Epithelial cell of proximal tubule (primary cell): ENCODE results near the gene METTL16. TPM values are rescaled to one million over a fixed set of nuclear protein-coding genes. Genes with fewer than 3 reads are reported as not detected.
"Not testable (repeated sequence)": the region's sequence is repeated elsewhere in the genome, so short reads cannot be mapped to it uniquely, and the experiment has no call there.

ENCODE experiments used
- DNase-seq: peaks from one replicate; pipeline ENCODE4 v3.0.0-alpha.2; 2011; ENCODE audit warnings: low read depth
- H3K4me3 ChIP-seq: 2 replicates; pipeline ENCODE4 v1.5.1; 2011; ENCODE audit warnings: low read depth, mild to moderate bottlenecking, low read length
- total RNA-seq: library from RNA; depleted of rRNA; stranded (reverse); fragments of >200 nt; gene quantifications from 2 replicates; pipeline ENCODE4 v1.2.3, GENCODE V29; 2015
- TF ChIP-seq, protein P1 (sequence below): conservative IDR thresholded peaks from 2 replicates; pipeline ENCODE4 v1.5.1; 2012; ENCODE audit warnings: low read depth, mild to moderate bottlenecking, low read length

The METTL16 gene
- total RNA-seq, 1 donor from 2014 or later, result 18.0 TPM

DNA sequence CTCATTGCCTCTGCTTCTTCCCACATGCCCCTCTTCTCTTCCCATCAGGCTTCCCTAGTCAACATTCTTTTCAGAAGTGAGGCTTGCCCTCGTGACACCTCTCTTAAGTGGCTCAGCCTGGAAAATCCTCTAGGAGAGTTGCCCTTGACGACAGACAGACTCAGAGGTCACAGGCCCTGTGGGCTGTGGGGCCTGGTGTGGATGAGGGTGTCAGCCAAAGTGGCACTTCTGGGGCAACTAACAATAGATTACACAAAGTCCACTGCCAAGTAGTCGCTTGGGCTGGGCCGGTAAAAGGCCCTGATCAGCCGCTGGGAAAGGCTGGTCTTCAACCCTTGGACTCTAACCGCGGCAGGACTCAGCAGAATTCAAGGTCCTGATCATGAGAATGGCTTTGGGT, 33.7 kb upstream of the METTL16 start:
- no peak overlapping the region for H3K4me3 ChIP-seq
- TF ChIP-seq, protein P1, sequence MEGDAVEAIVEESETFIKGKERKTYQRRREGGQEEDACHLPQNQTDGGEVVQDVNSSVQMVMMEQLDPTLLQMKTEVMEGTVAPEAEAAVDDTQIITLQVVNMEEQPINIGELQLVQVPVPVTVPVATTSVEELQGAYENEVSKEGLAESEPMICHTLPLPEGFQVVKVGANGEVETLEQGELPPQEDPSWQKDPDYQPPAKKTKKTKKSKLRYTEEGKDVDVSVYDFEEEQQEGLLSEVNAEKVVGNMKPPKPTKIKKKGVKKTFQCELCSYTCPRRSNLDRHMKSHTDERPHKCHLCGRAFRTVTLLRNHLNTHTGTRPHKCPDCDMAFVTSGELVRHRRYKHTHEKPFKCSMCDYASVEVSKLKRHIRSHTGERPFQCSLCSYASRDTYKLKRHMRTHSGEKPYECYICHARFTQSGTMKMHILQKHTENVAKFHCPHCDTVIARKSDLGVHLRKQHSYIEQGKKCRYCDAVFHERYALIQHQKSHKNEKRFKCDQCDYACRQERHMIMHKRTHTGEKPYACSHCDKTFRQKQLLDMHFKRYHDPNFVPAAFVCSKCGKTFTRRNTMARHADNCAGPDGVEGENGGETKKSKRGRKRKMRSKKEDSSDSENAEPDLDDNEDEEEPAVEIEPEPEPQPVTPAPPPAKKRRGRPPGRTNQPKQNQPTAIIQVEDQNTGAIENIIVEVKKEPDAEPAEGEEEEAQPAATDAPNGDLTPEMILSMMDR, result no peak
- no peak for DNase-seq

DNA sequence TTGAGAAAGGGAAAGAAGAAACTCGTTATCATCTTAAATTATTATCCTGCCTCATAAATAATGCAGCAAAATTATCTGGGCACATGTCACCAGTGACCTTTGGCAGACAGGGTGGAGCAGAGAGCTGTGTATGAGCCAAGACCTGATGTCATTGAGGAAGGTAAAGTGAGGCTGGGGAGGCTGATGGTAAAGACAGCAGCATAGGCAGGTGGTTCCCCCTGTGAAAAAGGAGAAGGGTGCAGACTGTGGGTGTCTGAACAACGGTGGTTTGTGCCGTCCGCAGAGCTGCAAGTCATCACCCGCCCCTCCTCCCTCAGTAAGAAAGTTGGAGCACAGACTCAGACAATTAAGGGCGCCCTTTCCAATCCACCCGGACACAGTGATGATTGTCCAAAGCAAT, 30.8 kb upstream of the METTL16 start:
- TF ChIP-seq, protein P1, result no peak
- no peak overlapping the region for H3K4me3 ChIP-seq
- no peak for DNase-seq

DNA sequence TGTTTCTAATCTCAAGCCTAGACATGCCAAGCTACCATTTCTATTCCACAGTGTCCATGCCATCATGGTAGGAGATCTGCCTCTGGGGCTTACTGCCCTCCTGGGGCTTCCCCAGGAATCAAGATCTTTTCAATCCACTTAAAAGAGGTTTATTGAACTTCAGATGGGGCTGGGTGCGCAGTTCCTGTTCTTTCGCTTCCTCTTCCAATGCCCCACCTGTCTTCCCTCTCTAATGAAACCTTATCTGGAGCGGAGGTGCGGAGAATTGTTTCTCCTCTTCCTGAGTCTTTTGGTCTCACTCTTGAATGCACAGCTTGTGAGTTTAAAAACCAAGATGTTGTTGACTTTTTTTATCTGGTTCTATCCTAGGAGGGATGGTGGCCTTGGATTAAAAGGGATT, 30.4 kb upstream of the METTL16 start:
- H3K4me3 ChIP-seq, result no peak overlapping the region
- TF ChIP-seq, protein P1, result no peak
- no peak for DNase-seq

DNA sequence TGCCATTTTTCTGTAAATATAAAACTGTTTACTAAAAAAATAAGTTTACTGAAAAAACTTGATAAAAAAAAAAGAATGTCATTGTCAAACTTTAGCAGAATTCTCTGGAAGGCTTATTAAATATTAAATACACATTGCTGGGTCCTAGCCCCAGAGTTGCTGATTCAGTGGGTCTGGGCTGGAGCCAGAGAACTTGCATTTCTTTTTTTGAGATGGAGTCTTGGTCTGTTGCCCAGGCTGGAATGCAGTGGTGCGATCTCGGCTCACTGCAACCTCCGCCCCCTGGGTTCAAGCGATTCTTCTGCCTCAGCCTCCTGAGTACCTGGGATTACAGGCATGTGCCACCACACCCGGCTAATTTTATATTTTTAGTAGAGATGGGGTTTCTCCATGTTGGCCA, 25.9 kb upstream of the METTL16 start:
- not testable (repeated sequence) for DNase-seq, H3K4me3 ChIP-seq

DNA sequence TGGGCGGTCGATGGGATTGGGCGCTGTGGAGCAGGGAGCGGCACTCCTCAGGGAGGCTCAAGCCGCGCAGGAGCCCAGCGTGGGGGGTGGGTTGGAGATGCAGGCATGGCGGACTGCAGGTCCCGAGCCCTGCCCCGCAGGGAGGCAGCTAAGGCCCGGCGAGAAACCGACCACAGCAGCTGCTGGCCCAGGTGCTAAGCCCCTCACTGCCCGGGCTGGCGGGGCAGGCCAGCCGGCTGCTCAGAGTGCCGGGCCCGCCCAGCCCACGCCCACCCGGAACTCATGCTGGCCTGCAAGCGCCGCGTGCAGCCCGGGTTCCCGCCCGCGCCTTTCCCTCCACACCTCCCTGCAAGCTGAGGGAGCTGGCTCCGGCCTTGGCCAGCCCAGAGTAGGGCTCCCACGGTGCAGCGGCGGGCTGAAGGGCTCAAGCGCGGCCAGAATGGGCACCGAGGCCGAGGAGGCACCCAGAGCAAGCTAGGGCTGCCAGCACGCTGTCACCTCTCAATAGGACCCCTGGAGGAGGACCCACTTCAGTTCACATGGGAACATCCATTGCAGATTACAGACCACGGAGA, 20.5 kb upstream of the METTL16 start:
- DNase-seq, result no peak
- no peak overlapping the region for H3K4me3 ChIP-seq
- TF ChIP-seq, protein P1, result no peak

DNA sequence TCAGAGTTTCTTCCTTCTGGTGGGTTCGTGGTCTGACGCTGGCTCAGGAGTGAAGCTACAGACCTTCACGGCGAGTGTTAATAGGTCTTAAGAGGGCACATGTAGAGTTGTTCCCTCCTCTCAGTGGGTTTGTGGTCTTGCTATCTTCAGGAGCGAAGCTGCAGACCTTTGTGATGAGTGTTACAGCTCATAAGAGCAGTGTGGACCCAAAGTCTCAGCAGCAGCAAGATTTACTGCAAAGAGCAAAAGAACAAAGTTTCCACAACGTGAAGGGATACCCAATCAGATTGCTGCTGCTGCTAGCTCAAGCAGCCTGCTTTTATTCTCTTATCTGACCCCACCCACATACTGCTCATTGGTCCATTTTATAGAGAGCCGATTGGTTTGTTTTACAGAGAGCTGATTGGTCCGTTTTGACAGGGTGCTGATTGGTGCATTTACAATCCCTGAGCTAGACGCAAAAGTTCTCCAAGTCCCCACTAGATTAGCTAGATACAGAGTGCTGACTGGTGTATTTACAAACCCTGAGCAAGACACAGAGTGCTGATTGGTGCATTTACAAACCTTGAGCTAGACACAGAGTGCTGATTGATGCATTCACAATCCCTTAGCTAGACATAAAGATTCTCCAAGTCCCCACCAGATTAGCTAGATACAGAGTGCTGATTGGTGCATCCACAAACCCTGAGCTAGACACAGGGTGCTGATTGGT, 19.7 kb upstream of the METTL16 start:
- DNase-seq, result not testable (repeated sequence)

DNA sequence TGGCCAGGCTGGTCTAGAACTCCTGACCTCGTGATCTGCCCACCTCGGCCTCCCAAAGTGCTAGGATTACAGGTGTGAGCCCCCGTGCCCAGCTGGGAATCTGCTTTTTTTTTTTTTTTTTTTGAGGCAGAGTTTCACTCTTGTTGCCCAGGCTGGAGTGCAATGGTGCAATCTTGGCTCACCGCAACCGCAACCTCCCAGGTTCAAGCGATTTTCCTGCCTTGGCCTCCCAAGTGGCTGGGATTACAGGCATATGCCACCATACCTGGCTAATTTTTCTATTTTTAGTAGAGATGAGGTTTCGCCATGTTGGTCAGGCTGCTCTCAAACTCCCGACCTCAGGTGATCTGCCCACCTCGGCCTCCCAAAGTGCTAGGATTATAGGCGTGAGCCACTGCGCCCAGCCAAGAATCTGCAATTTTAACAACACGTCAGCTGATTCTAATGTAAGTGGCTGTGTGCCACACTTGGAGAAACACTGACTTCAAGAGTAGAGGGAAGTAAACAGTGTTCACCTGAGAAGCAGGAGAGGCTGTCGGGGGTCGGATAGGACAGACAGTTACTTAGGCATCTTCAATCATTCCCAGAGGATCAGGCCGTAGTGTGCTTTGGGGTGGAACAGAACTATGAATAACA, 10.2 kb upstream of the METTL16 start:
- DNase-seq, H3K4me3 ChIP-seq: not testable (repeated sequence)

More for the DNA sequence above, 19.7 kb upstream of the METTL16 start:
- H3K4me3 ChIP-seq, result not testable (repeated sequence)

DNA sequence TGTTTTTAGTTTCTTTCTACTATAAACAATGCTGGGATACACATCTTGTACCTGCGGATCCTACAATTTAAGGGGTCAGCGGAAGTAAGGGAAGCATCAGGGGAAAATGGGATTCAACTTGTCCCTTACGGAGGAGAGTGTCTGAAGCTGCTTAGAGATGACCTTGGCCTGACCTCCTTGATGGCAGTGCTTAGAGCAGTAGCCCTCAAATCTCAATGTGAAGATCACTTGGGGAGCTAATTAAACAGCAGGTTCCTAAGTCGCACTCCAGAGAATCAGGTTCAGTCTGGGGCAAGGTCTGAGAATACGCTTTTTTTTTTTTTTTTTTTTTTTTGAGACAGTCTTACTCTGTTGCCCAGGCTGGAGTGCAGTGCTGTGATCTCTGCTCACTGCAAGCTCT, 9.6 kb upstream of the METTL16 start:
- no peak overlapping the region for H3K4me3 ChIP-seq
- TF ChIP-seq, protein P1, result no peak
- no peak for DNase-seq
